Ureter (tissue), 1 donor: ENCODE results near the gene MS4A6A. TPM values are rescaled to one million over a fixed set of nuclear protein-coding genes. Genes with fewer than 3 reads are reported as not detected.
"Not testable (repeated sequence)": the region's sequence is repeated elsewhere in the genome, so short reads cannot be mapped to it uniquely, and the experiment has no call there.

Experiments
- DNase-seq: peaks from one replicate; pipeline ENCODE4 v3.0.0-alpha.2; 2020; ENCODE audit warnings: low spot score
- total RNA-seq: library from RNA; stranded (reverse); gene quantifications from one replicate; pipeline ENCODE4 v1.2.4, GENCODE V29; 2023
- donor health status: DM: yes; HTN: yes; CAD: no.

MS4A6A gene, protein sequence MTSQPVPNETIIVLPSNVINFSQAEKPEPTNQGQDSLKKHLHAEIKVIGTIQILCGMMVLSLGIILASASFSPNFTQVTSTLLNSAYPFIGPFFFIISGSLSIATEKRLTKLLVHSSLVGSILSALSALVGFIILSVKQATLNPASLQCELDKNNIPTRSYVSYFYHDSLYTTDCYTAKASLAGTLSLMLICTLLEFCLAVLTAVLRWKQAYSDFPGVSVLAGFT
- total RNA-seq, result 51.1 TPM

DNA sequence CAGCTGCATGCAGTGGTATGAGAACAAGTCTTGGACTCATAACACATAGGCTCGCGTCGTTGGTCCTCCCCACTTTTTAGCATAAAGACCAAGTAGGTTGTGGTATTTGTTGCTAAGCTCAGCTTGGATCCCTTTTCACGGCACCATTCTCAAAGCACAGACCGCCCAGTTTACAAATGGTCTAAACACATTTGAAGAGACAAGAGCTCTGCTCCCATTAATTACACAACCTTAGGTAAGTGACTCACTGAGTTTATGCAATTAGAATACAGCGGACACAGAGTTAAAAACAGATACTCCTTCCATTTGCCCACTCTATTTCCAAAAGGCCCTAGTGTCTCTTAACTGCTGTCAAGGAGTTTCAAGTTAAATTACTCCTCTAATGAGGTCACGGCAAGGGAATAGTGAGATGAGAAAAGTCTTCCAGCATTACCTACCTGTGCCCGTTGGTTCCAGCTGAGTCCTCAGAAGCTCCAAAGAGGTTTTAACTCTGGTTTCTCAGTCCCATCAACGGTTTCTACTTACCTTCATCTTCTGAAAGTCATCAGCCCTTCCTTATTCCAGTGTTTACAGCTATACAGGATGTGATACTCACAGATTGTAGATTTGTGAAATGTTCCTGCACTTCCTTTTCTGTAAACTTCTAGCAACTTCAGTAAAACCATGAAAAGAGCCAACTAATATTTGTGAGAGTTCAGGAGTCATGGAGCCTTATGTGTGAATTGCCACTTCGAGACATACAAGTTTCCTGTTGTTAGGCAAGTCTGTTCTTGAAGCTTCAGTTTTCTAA is at the start of gene MS4A6A:
TSS of gene MS4A6A (minus strand) at position 543 of the 790 bp plus-strand sequence. CDS start 1,356 bp downstream, outside the sequence.
- no peak for DNase-seq

DNA sequence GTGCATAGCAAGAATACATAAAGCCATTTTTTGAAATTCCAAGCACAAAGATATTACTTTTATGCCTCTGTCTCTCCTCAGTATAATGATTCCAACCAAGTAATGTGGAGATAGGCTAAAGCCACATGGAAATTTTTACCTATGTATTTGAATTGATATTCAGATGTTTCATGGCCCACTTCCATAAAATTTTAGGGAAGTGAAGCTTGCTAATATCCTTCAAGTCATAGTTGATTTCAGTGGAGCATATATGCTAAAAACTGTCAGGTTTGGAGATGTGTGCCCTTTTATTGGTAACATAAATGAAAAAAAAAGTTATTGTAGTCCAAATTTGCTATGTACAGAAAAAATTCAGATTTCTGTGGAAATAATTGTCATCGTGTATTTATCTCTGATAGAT is 47.8 kb upstream of the MS4A6A start:
- no peak for DNase-seq

DNA sequence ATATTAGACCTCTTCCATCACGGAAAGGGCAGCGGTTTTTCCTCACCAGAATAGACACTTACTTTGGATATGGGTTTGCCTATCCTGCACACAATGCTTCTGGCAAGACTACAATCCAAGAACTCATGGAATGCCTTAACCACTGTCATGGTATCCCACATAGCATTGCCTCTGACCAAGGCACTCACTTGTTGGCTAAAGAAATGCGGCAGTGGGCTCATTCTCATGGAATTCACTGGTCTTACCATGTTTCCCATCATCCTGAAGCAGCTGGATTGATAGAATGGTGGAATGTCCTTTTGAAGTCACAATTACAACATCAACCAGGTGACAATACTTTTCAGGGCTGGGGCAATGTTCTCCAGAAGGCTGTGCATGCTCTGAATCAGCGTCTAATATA is 39.3 kb upstream of the MS4A6A start:
- no peak for DNase-seq

DNA sequence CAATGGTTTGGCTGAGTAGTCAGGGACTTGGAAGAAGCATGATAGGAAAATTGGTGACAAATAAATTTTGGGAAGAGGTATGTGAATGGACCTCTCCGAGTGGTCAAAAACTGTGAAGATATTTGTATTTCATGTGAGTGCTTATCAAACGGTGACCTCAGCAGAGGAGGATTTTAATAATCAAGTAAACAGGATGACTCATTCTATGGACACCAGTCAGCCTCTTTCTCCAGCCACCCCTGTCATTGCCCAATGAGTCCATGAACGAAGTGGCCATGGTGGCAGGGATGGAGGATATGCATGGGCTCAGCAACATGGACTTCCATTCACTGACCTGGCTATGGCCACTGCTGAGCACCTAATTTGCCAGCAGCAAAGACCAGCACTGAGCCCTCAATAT is 38.8 kb upstream of the MS4A6A start:
- no peak for DNase-seq

DNA sequence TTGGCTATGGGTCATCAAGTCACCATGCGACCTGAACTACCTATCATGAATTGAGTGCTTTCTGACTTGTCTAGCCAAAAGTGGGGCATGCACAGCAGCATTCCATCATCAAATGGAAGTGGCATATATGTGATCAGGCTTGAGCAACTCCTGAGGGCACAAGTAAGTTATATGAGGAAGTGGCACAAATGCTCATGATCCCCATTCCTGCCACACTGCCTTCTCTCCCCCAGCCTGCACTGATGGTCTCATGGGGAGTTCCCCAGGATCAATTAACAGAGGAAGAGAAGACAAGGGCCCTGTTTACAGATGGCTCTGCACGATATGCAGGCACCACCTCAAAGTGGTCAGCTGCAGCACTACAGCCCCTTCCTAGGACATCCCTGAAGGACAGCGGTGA is 38.3 kb upstream of the MS4A6A start:
- DNase-seq, result no peak

DNA sequence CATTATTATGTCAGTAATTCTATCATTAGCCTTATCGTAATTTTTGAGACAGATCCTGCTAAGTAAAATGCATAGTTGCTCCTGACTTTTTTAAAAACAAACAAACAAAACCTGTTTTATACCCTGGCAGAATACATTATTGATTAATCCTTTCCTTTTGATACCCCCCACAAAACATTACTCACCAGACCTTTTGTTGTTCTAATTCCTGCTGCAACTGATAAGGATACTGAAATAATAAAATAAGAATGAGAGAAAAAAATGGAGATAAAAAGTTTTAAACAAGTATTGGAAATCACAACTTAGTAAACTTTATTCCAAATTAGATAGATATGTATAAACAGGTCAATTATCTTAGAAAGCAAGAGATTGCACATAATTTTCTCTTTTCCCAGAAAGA is 31.5 kb upstream of the MS4A6A start:
- no peak for DNase-seq

DNA sequence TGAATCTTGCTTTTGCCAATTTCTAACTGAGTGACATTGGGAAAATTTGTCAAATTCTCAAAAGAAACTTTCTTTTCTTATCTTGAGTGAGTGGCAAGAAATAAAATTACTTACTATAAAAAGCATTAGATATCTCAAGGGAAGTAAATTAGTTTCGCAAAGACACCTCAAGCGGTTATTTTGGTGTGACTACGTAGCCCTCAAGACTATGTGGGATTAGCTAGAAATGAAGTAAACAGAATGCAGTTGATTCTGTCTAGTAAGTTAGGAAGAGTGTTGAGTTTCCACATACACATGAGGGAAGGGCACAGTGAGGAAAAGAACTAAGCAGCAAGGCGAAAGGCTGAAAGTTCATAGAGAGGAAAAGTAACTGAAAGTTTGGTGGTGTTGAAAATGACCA is 28.3 kb upstream of the MS4A6A start:
- DNase-seq, result no peak

DNA sequence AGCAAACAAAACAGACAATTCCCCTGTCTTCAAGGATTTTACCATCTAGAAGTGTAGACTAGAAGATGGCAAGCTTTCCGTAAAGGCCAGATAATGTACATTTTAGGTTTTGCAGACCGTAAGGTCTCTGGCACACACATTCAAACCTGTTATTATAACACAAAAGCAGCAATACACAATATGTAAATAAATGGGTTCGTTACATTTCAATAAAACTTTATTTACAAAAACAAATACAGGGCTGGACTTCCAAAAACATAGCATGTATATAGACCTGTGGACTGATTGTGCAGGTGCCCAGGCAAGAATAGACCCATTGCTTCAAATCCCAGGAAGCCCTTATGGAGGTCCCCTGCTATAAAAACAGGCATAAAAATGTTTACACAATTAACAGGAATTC is 27.1 kb upstream of the MS4A6A start:
- no peak for DNase-seq

DNA sequence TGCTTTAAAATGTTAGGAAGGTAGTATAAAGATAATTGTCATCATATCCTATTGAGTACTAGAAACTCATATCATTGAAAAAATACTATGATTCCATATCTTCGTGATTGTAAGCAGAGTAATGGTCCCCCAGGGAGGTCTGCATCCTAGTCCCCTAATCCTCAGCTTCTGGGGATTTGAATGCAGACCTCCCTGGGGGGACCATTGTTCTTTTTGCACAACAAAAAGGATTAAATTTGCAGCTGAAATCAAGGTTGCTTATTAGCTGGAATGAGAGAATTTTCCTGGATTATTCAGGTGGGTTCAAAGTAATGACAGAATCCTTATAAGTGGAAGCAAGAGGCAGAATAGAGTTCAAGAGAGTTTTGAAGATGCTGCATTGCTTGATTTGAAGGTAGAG is 26.1 kb upstream of the MS4A6A start:
- DNase-seq, result no peak

DNA sequence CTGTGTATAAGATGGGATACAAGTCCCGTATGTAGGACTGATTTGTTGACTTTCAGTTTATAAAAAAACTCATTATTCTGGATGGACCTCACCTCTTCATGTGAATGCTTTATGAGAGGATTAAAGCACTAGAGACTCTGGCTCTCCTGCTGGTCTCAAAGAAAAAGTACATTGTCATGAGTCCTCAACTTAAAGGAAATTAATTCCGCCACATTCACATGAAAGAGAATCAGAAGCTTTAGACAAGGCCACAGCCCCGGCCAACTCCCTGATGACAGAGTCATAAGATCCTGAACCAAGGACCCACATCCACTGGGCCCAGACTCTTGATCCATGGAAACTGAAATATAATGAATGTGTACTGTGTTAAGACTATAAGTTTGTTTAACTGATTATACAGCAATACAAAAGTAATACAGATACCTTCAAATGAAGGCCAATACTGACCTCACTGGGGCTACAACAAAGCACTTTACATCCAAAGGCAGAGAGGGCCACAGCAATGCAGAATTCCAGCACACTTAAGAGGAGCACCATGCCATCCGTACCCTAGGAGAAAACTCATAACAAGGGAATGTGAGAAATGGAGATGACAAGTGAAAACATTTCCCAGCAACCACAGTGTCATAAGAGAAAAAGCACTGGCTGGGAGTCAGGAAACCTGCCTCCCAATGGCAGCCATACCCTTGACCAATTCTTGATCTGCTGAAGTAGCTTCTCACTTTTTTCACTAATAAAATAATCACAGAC is 25.4 kb upstream of the MS4A6A start:
- no peak for DNase-seq

DNA sequence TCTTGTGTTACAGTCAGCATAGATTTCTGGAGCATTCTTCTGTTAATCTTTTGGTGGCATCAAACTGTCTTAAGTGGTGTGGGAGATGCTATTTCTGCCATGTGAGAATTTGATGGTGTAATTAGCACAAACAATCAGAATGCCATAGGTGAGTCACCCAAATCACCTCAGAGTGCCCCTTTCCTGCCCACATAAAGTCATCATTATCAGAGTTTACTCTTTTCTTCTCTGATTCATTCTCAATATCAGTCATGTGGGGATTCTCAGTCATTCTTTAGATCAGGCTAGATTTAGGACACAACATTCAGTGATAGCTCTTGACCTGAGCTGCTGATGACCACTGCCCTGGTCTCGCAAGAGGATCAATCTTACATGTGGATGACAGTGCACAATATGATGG is 23.7 kb upstream of the MS4A6A start:
- no peak for DNase-seq

DNA sequence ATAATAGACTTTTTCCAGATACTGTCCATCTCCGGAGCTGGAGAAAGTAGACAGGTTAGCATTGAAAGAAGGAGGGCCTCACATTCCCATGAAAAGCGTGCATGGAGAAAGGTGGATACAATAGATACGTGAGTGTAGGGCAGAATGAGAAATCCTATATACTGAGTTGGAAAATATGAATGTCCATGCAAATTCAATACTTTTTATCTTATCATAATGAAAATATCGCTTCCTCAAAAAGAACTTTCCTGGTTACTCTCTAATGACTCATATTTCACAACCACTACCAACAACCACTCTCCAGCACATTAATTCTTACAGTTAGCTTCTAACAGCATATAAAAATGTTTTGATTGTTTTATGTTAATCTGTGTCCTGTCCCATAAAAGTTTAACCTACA is 22.0 kb upstream of the MS4A6A start:
- DNase-seq, result no peak

DNA sequence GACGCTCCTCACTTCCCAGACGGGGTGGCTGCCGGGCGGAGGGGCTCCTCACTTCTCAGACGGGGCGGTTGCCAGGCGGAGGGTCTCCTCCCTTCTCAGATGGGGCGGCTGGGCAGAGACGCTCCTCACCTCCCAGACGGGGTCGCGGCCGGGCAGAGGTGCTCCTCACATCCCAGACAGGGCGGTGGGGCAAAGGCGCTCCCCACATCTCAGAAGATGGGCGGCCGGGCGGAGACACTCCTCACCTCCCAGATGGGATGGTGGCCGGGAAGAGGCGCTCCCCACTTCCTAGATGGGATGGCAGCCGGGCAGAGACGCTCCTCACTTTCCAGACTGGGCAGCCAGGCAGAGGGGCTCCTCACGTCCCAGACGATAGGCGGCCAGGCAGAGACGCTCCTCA is 18.5 kb upstream of the MS4A6A start:
- DNase-seq, result not testable (repeated sequence)

DNA sequence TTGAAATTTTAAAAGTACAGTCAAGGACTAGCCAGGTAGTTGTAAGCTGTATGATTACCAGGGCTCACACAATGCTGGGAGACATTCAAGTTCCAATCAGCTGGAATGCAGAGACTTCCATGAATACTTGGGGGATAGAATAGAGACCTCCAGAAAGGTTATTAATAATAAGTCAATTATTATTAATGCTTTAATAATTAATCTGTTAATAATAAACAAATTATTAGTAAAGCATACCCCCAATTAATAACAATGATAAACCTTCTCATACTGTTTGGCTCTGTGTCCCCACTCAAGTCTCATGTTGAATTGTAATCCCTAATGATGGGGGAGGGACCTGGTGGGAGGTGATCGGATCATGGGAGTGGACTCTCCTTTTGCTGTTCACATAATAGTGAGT is 14.6 kb upstream of the MS4A6A start:
- no peak for DNase-seq

DNA sequence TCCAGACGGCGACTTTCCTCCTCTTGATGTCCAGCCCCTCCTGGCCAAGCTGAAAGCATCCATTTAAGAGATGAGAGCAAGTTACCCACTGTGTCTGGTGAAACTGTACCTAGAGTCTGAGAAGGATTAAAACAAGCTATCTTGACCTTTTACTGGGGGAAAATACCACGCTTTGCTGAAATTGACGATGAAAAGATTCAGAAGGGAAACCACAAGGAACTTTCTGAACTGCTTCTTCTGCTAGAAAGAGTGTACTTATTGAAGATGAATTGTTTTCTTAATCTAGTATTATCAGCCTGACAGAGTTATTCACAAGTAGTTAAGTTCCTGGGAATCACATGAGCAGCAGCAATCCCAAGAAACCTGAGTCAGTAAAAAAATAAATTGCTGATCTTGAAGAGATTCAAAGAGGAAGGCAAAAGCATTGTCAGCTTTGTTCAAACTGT is 13.1 kb upstream of the MS4A6A start:
- no peak for DNase-seq

DNA sequence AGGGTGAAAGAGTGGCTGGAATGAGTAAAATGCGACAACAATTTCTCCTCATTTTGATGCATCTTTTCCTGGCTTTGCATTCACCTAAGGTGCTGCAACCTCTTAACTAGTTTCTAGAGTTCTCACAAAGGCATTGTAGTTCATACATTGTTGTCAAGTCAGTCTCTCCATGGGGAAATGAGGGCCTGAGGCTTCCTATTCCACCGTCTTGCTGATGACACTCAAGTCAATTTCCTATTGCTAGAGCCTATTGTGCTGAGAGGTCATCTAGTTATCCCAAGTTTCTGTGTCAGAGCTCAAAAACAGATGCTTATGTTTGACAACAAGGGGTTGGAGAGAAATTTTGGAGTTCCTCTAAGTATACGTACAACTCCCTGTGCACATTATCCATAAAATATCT is 11.6 kb upstream of the MS4A6A start:
- DNase-seq, result no peak

DNA sequence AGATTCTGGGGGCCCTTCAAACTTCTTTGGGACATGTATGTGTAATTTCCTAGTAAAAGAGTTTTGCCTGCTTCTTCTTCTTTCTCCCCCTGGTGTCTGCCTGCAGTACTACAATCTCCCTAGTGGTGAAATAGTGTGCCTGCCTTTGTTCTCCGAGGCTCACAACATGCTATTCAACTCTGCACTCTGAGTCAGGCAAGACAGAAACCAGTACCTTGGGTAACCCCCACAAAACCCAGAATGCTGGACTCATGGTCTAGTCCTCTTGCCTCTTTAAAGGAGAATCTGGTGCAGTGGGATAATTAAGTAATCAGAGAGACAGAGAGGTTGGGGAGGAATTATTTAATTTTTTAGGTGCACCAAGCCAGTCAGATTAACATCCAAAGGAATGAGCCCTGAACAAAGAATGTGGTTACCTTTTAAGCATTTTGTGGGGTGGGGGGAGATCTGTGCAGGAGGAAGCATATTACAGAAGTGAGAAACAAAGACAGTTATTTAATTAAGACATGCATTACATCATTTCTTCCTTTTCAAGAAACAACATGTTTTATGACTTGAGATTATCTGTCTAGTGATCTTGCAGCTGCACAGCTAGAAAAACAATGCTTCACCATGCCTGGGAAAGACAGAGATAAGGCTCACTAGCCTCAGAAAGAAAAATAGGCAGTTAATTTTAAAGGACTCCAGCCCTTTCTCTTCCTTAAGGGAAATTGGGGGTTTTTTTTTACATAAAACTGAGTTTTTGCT is 11.0 kb upstream of the MS4A6A start:
- no peak for DNase-seq

DNA sequence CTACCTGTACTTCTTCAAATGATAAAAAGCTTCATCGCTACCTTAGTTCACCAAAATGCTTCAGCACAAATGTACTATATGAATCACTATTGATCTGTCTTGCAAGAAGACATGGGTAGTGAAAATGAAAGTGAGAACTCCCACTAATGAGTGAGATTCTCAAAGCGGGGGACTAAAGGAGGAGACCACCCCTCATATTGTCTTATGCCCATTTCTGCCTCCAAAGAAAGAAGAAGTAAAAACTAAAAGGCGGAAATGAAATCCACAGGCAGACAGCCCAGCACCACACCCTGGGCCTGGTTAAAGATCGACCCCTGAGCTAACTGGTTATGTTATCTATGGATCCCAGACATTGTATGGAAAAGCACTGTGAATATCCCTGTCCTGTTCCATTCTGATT is 9.7 kb upstream of the MS4A6A start:
- DNase-seq, result not testable (repeated sequence)

DNA sequence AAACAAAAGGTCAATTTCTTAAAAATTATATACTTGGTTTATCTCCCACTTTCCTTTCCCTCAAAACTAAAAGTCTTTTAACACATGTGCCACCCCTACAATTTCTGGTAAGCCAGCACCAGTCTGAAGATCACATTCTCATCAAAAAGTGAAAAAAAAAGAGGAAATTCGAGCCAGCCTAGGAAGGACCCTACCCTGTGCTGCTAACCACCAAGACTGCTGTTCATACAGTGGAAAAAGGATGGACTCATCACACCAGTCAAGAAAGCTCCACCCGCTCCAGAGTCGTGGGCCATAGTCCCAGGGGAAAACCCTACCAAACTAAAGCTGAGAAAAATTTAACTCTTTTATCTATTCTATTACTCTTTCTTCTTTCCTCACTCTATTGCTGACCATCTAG is 5.6 kb upstream of the MS4A6A start:
- not testable (repeated sequence) for DNase-seq

DNA sequence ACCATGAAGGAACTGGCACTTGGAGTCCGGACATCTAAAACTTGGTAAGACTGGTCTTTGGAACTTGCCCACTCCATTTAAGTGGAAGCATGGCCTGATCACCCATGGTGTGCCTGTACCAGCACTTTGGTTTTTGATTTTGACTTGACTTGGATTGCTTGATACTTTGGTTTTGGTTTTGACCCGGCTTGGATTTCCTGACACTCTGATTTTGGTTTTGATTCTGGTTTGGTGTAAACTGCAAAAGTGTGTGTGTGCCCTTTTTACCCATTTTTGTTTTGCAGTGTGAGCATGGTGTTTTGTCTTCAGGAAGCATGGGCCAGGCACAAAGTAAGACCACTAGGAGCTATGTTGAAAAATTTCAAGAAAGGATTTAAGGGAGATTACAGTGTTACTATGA is 3.2 kb upstream of the MS4A6A start:
- not testable (repeated sequence) for DNase-seq

DNA sequence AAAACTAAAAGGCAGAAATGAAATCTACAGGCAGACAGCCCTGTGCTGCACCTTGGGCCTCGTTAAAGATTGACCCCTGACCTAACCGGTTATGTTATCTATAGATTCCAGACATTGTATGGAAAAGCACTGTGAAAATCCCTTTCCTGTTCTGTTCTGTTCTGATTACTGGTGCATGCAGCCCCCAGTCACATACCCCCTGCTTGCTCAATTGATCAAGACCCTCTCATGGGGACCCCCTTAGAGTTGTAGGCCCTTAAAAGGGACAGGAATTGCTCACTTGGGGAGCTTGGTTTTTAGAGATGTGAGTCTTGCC is 2.6 kb upstream of the MS4A6A start:
- DNase-seq, result not testable (repeated sequence)

DNA sequence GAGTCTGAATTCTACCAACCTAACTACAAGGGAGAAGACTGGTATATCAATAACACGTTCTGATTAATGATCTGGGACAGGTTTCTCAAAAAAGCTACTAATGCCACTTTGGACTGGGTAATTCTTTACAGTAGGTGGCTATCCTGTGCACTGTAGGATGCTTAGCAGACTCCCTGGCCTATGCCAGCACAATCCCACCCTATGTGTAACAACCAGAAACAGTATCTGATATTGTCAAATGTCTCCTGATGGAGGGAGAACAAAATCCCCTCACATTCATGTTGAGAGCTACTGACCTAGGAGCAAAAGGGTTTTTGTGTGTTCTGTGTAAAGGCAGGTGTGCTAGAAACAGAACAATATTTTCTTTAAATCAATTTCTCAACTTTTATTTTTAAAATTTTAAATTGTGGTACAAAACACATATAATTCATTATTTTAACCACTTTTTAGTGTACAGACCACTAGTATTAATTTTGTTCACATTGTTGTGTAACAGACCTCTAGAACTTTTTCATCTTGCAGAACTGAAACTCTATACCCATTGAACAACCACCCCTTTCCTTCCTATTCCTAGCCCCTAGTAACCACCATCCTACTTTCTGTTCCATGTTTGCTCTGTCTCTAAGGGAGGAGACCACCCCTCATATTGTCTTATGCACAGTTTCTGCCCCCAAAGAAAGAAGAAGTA is 2.1 kb upstream of the MS4A6A start:
- DNase-seq, result no peak
